ENCODE measurements around the gene TNFSF11.

GRCh38 chr13:42654722-42655121 lies 80.8 kb downstream of the TNFSF11 start:
- no peak for TF ChIP-seq CTCF (IDR thresholded peaks at IDR 0.05)
- no peak for TF ChIP-seq POLR2A (IDR thresholded peaks at IDR 0.05)

All from body of pancreas (tissue), 4 donors.